Esophagus muscularis mucosa (tissue), 4 donors: ENCODE data around the gene EPS8L3.
"Not testable (repeated sequence)": the region's sequence is repeated elsewhere in the genome, so short reads cannot be mapped to it uniquely, and the experiment has no call there.

ENCODE experiments used
- CTCF ChIP-seq, 3 experiments: fragments of 200-600 bp in 2 of 3; fragments of 450-650 bp in 1 of 3; sonication (generic) in 2 of 3; IDR thresholded peaks; one replicate each; pipeline ENCODE4 v1.5.1; 2017 to 2019; ENCODE audit warnings: antibody characterized with exemption in 3 of 3, mild to moderate bottlenecking in 2 of 3, moderate library complexity in 1 of 3
- EP300 ChIP-seq: sonication (generic); formaldehyde crosslinking; IDR thresholded peaks from one replicate; pipeline ENCODE4 v1.6.1; 2017; ENCODE audit warnings: antibody characterized with exemption
- POLR2AphosphoS5 ChIP-seq, 2 donors: sonication (generic); formaldehyde crosslinking; IDR thresholded peaks; one replicate each; pipeline ENCODE4 v1.6.1; 2017; ENCODE audit warnings: antibody characterized with exemption in 2 of 2

GRCh38 chr1:109748311-109748710 is 15.4 kb downstream of the EPS8L3 start:
- not testable (repeated sequence) for TF ChIP-seq CTCF (IDR thresholded peaks at IDR 0.05); EP300; POLR2AphosphoS5 (IDR thresholded peaks at IDR 0.05)
